OCI-LY3 (cell line): ENCODE data around the gene TMCC1.

ENCODE experiments used
- EZH2phosphoT487 ChIP-seq: fragments of 200-600 bp; shearing (Covaris generic); IDR thresholded peaks from 2 replicates; pipeline ENCODE4 v1.6.1; 2018; ENCODE audit warnings: antibody characterized with exemption, mixed run types, low read depth
- TF ChIP-seq, protein P1 (sequence below): fragments of 200-600, 300-600 bp; sonication (generic); IDR thresholded peaks from 2 replicates; pipeline ENCODE4 v1.5.1; 2014; ENCODE audit warnings: antibody characterized with exemption, low read length, low read depth

DNA sequence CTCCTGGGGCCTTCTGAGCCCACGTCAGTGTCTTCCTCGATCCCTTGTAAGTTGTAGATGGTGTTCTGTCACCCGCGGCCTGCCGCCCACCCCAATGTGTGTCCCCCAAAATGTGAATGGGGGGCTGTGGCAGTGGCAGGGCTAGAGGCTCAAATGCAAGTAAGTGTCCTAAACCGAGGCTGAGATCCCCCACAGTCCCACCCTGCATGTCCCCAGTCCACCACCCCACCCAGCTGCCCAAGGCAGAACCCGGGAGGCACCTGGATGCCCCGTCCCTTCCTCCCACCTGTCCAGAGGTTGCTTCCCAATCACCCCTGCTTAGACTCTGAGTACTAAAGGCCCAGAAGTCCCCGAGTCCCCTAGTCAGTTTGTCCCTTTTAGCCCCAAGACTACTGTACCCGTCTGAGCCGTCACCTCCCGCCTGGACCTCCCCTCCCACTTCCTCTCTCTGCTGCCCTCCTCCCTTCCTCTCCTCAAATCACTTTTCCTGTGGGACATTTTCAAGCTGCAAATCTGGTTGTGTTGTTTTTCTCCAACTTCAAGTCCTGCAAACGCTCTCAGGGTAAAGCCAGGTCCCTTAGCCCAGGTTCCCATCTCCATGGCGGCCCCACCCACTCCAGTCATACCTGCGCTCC is 275.2 kb downstream of the TMCC1 start:
- TF ChIP-seq, protein P1, sequence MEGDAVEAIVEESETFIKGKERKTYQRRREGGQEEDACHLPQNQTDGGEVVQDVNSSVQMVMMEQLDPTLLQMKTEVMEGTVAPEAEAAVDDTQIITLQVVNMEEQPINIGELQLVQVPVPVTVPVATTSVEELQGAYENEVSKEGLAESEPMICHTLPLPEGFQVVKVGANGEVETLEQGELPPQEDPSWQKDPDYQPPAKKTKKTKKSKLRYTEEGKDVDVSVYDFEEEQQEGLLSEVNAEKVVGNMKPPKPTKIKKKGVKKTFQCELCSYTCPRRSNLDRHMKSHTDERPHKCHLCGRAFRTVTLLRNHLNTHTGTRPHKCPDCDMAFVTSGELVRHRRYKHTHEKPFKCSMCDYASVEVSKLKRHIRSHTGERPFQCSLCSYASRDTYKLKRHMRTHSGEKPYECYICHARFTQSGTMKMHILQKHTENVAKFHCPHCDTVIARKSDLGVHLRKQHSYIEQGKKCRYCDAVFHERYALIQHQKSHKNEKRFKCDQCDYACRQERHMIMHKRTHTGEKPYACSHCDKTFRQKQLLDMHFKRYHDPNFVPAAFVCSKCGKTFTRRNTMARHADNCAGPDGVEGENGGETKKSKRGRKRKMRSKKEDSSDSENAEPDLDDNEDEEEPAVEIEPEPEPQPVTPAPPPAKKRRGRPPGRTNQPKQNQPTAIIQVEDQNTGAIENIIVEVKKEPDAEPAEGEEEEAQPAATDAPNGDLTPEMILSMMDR, result no peak
- no peak for TF ChIP-seq EZH2phosphoT487
